ENCODE data around the gene CMKLR1. TPM values are rescaled to one million over a fixed set of nuclear protein-coding genes. Genes with fewer than 3 reads are reported as not detected.

Gene CMKLR1
- total and polyA plus RNA-seq, 7 donors: 0.94 to 7.0 (median 4.4) TPM

GRCh38 chr12:108355069-108355468 is 16.0 kb upstream of the CMKLR1 start:
- TF ChIP-seq, protein P1, sequence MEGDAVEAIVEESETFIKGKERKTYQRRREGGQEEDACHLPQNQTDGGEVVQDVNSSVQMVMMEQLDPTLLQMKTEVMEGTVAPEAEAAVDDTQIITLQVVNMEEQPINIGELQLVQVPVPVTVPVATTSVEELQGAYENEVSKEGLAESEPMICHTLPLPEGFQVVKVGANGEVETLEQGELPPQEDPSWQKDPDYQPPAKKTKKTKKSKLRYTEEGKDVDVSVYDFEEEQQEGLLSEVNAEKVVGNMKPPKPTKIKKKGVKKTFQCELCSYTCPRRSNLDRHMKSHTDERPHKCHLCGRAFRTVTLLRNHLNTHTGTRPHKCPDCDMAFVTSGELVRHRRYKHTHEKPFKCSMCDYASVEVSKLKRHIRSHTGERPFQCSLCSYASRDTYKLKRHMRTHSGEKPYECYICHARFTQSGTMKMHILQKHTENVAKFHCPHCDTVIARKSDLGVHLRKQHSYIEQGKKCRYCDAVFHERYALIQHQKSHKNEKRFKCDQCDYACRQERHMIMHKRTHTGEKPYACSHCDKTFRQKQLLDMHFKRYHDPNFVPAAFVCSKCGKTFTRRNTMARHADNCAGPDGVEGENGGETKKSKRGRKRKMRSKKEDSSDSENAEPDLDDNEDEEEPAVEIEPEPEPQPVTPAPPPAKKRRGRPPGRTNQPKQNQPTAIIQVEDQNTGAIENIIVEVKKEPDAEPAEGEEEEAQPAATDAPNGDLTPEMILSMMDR (IDR thresholded peaks at IDR 0.05): no peak
- 19 to 37% (median 21%) methylated on average over 2 of the region's 2 CpGs for WGBS, 3 donors
- Histone ChIP-seq H3K4me1 (no peaks in the 10 kb centered on the region), H3K27me3 (ENCODE audit: insufficient read depth in 3 of 3, low read length in 2 of 3) (peaks cover 0 to 4% (median 0%) of the 10 kb centered on the region in 3 donors), H3K9me3 (no peaks in the 10 kb centered on the region), H3K36me3 (ENCODE audit: insufficient read depth in 1 of 2, low read depth in 1 of 2) (no peaks in the 10 kb centered on the region), H3K4me3 (no peak overlapping the region), H3K27ac (no peak overlapping the region)
- ATAC-seq: no peak
- DNase-seq: no peak
- intact Hi-C loops (cut with DNase I): no loop called here

DNA sequence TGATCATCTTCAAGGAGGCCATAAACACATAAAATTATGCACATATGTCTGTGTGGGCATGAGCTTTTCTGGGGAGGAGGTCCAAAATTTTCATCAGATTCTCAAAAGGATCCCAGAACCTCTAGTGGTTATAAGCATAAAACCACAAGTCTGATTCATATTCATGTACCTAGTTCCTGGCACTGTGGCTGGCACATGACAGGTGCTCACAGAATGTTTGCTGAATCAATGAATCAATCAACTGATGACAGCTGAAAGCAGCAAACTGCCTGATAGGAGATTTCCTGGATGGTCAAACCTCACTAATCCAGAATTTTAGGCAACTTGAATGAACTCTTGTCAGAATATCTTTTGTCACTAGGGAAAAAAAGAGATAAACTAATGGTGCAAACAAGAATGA is 13.5 kb upstream of the CMKLR1 start:
- Histone ChIP-seq H3K9me3 (no peaks in the 10 kb centered on the region), H3K27me3 (ENCODE audit: insufficient read depth in 3 of 3, low read length in 2 of 3) (peaks cover 0 to 4% (median 0%) of the 10 kb centered on the region in 3 donors), H3K4me1 (no peaks in the 10 kb centered on the region), H3K27ac (no peak overlapping the region), H3K36me3 (ENCODE audit: insufficient read depth in 1 of 2, low read depth in 1 of 2) (no peaks in the 10 kb centered on the region), H3K4me3 (no peak overlapping the region)
- DNase-seq: no peak
- no peak for ATAC-seq
- intact Hi-C loops (cut with DNase I): no loop called here
- TF ChIP-seq, protein P1 (IDR thresholded peaks at IDR 0.05): no peak

- TF ChIP-seq, protein P1 (IDR thresholded peaks at IDR 0.05): no peak
Observed at GRCh38 chr12:108350511-108350910, 11.4 kb upstream of the CMKLR1 start.

GRCh38 chr12:108349278-108349688 is 10.2 kb upstream of the CMKLR1 start:
- H3K4me1 ChIP-seq: no peaks in the 10 kb centered on the region
- no peak for DNase-seq
- H3K27me3 ChIP-seq (ENCODE audit: insufficient read depth in 3 of 3, low read length in 2 of 3): peaks cover 0 to 2% (median 0%) of the 10 kb centered on the region in 3 donors
- H3K4me3 ChIP-seq: no peak overlapping the region
- 36 to 49% (median 38%) methylated on average over 8 of the region's 8 CpGs for WGBS, 3 donors
- ATAC-seq: no peak
- no peaks in the 10 kb centered on the region for H3K36me3 ChIP-seq (ENCODE audit: insufficient read depth in 1 of 2, low read depth in 1 of 2)
- TF ChIP-seq, protein P1 (IDR thresholded peaks at IDR 0.05): no peak
- H3K27ac ChIP-seq: no peak overlapping the region
- intact Hi-C loops (cut with DNase I): no loop called here
- no peaks in the 10 kb centered on the region for H3K9me3 ChIP-seq

More at GRCh38 chr12:108350511-108350910, 11.4 kb upstream of the CMKLR1 start:
- Histone ChIP-seq H3K4me1 (no peaks in the 10 kb centered on the region), H3K36me3 (ENCODE audit: insufficient read depth in 1 of 2, low read depth in 1 of 2) (no peaks in the 10 kb centered on the region), H3K9me3 (no peaks in the 10 kb centered on the region), H3K4me3 (no peak overlapping the region), H3K27ac (no peak overlapping the region), H3K27me3 (ENCODE audit: insufficient read depth in 3 of 3, low read length in 2 of 3) (peaks cover 0 to 2% (median 0%) of the 10 kb centered on the region in 3 donors)
- intact Hi-C loops (cut with DNase I): no loop called here
- WGBS, 3 donors: 66 to 75% (median 69%) methylated on average over 3 of the region's 3 CpGs
- no peak for DNase-seq
- ATAC-seq: no peak

- intact Hi-C loops (cut with DNase I): no loop called here
- no peak for ATAC-seq
- TF ChIP-seq, protein P1 (IDR thresholded peaks at IDR 0.05): no peak
Observed at GRCh38 chr12:108348842-108349241, 9.7 kb upstream of the CMKLR1 start.

More at GRCh38 chr12:108348842-108349241, 9.7 kb upstream of the CMKLR1 start:
- H3K36me3 ChIP-seq (ENCODE audit: insufficient read depth in 1 of 2, low read depth in 1 of 2): no peaks in the 10 kb centered on the region
- H3K9me3 ChIP-seq: no peaks in the 10 kb centered on the region
- no peak overlapping the region for H3K27ac ChIP-seq
- no peak for DNase-seq
- no peaks in the 10 kb centered on the region for H3K4me1 ChIP-seq
- H3K4me3 ChIP-seq: no peak overlapping the region
- H3K27me3 ChIP-seq (ENCODE audit: insufficient read depth in 3 of 3, low read length in 2 of 3): peaks cover 0 to 2% (median 0%) of the 10 kb centered on the region in 3 donors
- WGBS, 3 donors: 57 to 66% (median 63%) methylated on average over 9 of the region's 9 CpGs
